ENCODE measurements around the gene CFAP97D1. TPM values are rescaled to one million over a fixed set of nuclear protein-coding genes. Genes with fewer than 3 reads are reported as not detected.

The CFAP97D1 gene
- 0.07 TPM in 1 of 3 replicates, not detected in the others for total RNA-seq

DNA sequence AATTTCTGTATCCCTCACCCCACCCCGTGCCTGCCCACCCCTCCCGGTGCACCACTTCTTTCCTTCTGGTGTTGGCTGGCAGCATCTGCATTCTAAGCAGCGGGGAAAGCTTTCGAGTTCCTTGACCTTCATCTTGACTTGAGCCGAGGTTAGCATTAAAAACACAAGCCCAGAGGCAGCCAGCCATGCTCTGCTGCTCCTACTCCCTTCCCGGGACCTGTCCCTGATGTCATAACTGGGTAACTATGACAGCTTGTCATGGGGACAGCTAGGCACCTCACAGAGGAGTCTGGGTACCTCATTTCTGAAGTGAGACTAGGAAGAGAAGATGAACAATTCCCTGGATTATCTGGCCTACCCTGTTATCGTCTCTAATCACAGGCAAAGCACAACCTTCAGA is at the start of gene CFAP97D1:
TSS of gene CFAP97D1 (plus strand) at position 301 of the 400 bp plus-strand sequence. CDS start at position 329, 28 bp downstream.
- peaks cover 42% of the 10 kb centered on the region for H3K27me3 Mint-ChIP-seq (ENCODE audit: low read depth)
- peak within 1 kb of the TSS; percentile 61 for H3K27ac Mint-ChIP-seq
- TF ChIP-seq, protein P1, sequence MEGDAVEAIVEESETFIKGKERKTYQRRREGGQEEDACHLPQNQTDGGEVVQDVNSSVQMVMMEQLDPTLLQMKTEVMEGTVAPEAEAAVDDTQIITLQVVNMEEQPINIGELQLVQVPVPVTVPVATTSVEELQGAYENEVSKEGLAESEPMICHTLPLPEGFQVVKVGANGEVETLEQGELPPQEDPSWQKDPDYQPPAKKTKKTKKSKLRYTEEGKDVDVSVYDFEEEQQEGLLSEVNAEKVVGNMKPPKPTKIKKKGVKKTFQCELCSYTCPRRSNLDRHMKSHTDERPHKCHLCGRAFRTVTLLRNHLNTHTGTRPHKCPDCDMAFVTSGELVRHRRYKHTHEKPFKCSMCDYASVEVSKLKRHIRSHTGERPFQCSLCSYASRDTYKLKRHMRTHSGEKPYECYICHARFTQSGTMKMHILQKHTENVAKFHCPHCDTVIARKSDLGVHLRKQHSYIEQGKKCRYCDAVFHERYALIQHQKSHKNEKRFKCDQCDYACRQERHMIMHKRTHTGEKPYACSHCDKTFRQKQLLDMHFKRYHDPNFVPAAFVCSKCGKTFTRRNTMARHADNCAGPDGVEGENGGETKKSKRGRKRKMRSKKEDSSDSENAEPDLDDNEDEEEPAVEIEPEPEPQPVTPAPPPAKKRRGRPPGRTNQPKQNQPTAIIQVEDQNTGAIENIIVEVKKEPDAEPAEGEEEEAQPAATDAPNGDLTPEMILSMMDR (IDR thresholded peaks at IDR 0.05; ENCODE audit: unreplicated experiment), result no peak
- DNase-seq (ENCODE audit: low spot score in 2 of 2, unreplicated experiment in 2 of 2), result no peak
- no peaks in the 10 kb centered on the region for H3K9me3 Mint-ChIP-seq
- H3K4me3 Mint-ChIP-seq, result peak within 1 kb of the TSS; percentile 69
- peaks cover under 1% of the 10 kb centered on the region for H3K36me3 Mint-ChIP-seq
- H3K4me1 Mint-ChIP-seq, result peaks cover 7% of the 10 kb centered on the region

DNA sequence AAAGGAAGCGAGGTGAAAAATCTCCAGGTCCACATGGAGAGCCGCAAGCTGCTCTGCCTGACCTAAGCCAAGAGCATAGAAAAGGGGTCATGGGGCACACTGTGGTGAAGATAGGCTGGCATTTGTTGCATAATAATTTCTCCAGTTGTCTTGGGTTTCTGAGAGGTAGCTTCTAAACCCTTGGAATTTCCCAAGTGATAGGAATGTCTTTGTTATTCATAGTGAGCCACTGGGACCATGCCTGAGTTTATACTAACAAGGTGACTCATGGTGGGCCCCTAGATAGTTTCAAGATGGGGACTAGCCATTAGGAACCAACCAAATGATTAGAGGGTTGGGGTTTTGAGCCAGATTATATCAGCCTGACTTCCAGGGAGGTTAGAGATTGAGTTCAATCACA is 47.3 kb upstream of the CFAP97D1 start:
- DNase-seq (ENCODE audit: low spot score in 2 of 2, unreplicated experiment in 2 of 2), result no peak
- Mint-ChIP-seq H3K27ac (no peak overlapping the region), H3K9me3 (peaks cover 7% of the 10 kb centered on the region), H3K4me3 (no peak overlapping the region), H3K27me3 (ENCODE audit: low read depth) (no peaks in the 10 kb centered on the region), H3K36me3 (no peaks in the 10 kb centered on the region), H3K4me1 (no peaks in the 10 kb centered on the region)
- TF ChIP-seq, protein P1 (IDR thresholded peaks at IDR 0.05; ENCODE audit: unreplicated experiment), result no peak

DNA sequence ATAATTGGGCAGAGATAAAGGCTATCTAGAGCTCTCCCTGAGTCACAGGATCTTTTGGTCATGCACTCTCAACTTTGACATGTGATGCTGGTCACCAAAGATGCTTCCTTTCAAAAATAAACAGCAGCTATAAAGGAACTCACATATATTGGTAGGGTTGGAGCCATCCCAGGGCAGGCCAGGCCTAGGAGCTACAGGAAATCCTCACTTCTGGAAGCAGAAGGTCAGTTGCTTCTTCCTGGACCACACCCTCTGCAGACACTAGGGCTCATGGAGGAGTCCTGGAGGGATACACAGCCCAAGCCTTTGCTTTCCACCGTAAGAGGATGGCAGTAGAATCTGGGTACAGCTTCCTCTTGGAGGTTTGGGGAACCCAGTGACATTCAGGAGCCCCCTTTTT is 46.3 kb upstream of the CFAP97D1 start:
- H3K27me3 Mint-ChIP-seq (ENCODE audit: low read depth), result no peaks in the 10 kb centered on the region
- H3K9me3 Mint-ChIP-seq, result peaks cover 7% of the 10 kb centered on the region
- peaks cover 3% of the 10 kb centered on the region for H3K4me1 Mint-ChIP-seq
- no peaks in the 10 kb centered on the region for H3K36me3 Mint-ChIP-seq
- TF ChIP-seq, protein P1 (IDR thresholded peaks at IDR 0.05; ENCODE audit: unreplicated experiment), result no peak
- H3K27ac Mint-ChIP-seq, result no peak overlapping the region
- no peak overlapping the region for H3K4me3 Mint-ChIP-seq
- DNase-seq (ENCODE audit: low spot score in 2 of 2, unreplicated experiment in 2 of 2), result no peak

DNA sequence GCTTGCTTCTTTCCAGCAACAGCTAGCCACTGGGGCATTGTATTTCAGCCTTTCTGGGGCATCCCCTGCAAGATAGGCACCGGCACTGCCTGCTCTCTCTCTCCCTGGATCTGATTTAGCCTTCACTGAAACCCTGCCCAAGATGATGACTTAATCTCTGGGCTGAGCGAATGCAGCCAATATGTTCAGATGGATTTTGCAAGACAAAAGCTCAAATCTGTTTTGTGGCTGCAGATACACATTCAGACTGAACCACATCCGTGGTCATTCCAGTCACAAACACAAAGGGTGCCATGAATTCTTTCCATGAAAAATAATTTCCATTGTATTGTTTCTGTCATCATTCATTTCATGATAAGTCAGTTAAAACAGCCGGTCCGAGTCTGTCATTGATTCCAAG is 45.9 kb upstream of the CFAP97D1 start:
- H3K4me3 Mint-ChIP-seq, result no peak overlapping the region
- peaks cover 6% of the 10 kb centered on the region for H3K4me1 Mint-ChIP-seq
- no peaks in the 10 kb centered on the region for H3K36me3 Mint-ChIP-seq
- TF ChIP-seq, protein P1 (IDR thresholded peaks at IDR 0.05; ENCODE audit: unreplicated experiment), result no peak
- H3K27ac Mint-ChIP-seq, result no peak overlapping the region
- no peak for DNase-seq (ENCODE audit: low spot score in 2 of 2, unreplicated experiment in 2 of 2)
- no peaks in the 10 kb centered on the region for H3K27me3 Mint-ChIP-seq (ENCODE audit: low read depth)
- H3K9me3 Mint-ChIP-seq, result peaks cover 7% of the 10 kb centered on the region

DNA sequence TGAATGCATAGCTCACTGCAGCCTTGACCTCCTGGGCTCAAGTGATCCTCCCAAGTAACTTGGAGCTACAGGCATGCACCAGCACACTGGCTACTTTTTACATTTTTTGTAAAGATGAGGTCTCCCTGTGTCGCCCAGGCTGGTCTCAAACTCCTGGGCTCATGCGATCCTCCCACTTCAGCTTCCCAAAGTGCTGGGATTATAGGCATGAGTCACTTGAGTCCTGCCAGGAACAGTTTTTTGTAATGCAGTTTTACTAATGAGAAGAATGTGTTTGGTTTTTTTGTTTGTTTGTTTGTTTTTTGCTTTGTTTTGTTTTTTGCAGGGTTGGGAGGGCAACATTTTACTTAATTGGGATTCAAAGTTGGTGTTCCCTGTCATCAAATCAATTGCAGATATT is 43.8 kb upstream of the CFAP97D1 start:
- Mint-ChIP-seq H3K27me3 (ENCODE audit: low read depth) (no peaks in the 10 kb centered on the region), H3K9me3 (no peaks in the 10 kb centered on the region), H3K4me3 (no peak overlapping the region), H3K27ac (no peak overlapping the region), H3K36me3 (no peaks in the 10 kb centered on the region), H3K4me1 (peaks cover 17% of the 10 kb centered on the region)
- TF ChIP-seq, protein P1 (IDR thresholded peaks at IDR 0.05; ENCODE audit: unreplicated experiment), result no peak
- DNase-seq (ENCODE audit: low spot score in 2 of 2, unreplicated experiment in 2 of 2), result no peak

DNA sequence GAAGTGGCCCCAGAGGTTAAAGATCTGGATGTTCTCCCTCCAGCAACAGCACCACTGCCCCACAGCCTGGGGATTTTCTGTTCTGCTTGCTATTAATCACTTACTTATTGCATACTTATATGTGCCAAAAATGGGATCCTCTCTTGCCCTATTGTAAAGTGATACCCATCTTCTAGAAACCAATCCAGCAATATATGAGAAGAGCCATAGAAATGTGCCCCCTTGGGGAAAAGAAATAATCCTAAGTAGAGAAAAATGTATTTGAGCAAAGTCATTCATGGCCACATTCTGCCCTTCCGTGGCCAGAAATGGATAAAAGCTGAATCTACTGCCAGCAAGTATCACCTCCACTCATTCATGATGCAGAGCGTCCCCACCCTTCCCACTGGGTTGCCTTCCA is 42.5 kb upstream of the CFAP97D1 start:
- TF ChIP-seq, protein P1 (IDR thresholded peaks at IDR 0.05; ENCODE audit: unreplicated experiment), result no peak
- Mint-ChIP-seq H3K4me3 (no peak overlapping the region), H3K9me3 (no peaks in the 10 kb centered on the region), H3K27me3 (ENCODE audit: low read depth) (no peaks in the 10 kb centered on the region), H3K27ac (no peak overlapping the region), H3K4me1 (peaks cover 17% of the 10 kb centered on the region), H3K36me3 (no peaks in the 10 kb centered on the region)
- DNase-seq (ENCODE audit: low spot score in 2 of 2, unreplicated experiment in 2 of 2), result no peak

Data from mesothelial cell of epicardium (in vitro differentiated cells).